HG03097 (cell line): Measurements from ENCODE around the gene PLA2G2C.

Source experiments
- ATAC-seq: cut with Tn5 transposase; IDR thresholded peaks from one replicate; pipeline ENCODE4 v1.9.1; 2021; ENCODE audit not compliant: unreplicated experiment, low FRiP score

PLA2G2C gene

GRCh38 chr1:20164694-20165202 is 21.6 kb downstream of the PLA2G2C start:
- ATAC-seq, result no peak

- ATAC-seq, result no peak
Observed at GRCh38 chr1:20160034-20160433, 26.3 kb downstream of the PLA2G2C start.

- ATAC-seq, result no peak
Observed at GRCh38 chr1:20158358-20159070, 27.8 kb downstream of the PLA2G2C start.

- ATAC-seq, result no peak
Observed at GRCh38 chr1:20154301-20154831, 32.0 kb downstream of the PLA2G2C start.

DNA sequence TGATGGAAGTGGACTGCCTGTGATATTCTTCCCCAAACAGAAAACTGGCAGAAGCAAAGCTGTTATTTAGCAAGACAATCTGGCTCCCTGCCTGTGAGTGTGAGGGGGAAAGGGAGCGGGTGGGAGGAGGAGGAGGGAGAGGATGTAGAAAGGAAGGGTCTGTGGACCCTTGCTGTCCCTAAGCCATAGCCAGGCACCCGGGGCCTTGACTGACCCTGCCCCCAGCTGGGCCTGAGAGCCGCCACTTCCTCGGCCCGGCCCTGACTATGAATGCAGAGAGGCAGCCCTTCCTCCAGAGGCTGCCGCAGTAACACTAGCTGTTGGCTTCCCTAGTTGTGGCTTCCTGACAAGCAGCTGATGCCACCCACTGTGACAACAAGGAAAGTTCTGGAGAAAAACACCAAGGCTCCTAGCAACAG is 33.3 kb downstream of the PLA2G2C start:
- ATAC-seq, result no peak

- ATAC-seq, result no peak
Observed at GRCh38 chr1:20152599-20152930, 33.8 kb downstream of the PLA2G2C start.

DNA sequence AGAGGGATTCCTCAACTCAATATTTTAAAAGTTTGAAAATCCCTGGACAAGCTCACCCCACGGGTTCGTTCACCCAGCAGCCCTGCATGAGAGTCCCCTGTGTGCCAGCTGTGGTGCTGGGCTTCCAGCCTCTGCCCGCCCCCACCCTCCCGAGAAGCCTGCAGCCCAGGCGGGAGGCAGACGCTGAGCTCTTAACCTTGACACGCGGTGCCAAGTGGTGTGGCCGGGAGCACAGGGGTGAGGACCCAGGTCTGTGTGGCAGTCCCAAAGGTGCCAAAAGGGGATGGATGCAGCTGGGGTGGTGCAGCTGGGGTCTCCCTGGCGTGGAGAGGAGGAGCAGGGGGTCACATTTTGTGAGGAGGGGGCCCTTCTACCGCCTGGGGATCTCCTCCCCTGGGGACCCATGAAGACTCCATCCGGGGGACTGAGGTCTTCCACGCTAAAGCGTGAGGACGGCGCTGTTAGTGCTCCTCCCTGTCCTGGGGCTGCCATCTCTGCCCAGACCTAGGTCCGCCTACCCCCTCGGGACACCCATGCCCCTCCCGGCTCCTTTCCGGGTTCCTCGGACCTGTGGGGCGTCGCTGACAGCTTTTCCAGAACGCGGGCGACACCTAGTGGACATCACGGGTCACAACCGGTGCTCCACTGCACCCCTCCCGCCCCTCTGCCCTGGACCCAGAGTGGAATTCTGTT is 34.3 kb downstream of the PLA2G2C start:
- peak; percentile 74 for ATAC-seq

DNA sequence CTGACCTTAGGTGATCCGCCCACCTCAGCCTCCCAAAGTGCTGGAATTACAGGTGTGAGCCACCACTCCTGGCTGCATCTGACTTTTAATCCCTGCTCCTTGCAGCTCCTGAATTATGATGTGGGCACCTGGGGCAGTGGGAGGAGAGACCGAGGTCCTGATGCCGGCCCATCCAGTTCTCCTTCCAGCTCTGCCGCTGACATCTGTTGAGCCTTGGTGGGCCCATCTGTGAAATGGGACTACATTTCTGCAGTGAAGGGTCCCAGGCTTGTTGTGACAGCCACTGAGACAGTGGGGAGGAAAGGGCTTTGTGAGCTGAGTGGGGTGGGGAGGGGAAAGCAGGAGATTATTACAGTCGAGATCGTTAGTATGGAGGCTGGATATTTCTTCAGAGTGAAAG is 35.3 kb downstream of the PLA2G2C start:
- ATAC-seq, result no peak

DNA sequence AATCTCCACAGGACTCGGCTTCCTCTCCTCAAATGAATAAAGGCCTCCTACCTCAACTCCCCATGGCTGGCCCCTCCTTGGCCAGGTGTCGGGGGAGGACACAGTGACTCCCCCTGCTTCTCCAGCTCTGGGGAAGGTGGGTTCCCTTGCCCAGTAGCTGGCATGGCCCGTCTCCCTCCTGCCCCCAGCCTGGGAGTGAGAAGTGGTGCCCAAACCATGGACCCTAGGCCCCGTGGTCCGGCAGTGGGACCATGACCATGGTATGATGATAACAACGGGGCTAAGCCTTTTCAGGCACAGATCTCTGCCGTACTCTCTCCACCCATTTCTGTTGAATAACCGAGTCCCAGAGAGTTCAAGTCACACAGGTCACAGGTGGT is 36.0 kb downstream of the PLA2G2C start:
- no peak for ATAC-seq

DNA sequence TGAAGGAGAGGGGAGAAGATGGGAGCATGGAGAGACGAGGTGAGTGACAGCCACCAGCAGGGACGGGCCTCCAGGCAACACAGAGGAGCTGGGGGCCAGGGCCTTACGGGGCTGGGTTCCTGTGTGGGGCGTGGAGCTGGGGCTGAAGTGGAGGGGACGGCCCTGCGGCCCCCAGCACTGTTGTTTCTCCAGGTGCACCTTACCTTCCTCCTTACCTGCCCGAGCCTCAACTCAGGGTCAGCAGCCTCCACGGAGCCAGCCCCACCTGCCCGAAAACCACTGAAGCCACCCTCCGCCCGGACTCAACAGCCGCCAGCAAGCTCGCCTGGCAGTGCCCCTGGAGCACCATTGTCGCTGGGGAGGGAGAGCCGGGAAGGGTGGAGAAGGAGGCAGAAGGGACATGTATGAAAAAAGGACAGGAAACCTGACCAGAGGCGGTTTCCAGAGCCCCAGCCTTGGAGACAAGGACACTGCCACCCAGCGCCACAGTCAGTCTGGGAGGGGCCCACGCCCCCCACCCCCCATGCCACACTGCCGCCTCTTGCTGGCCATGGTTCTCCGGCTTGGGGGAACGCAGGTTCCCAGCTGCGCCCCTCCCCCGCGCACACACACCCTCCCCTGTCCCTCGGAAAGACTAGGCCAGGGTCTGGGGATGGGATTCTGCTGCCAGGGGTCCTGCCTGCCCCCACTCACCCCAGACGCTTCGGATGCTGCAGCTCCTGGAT is 36.6 kb downstream of the PLA2G2C start:
- ATAC-seq, result no peak

GRCh38 chr1:20148571-20149500 is 37.5 kb downstream of the PLA2G2C start:
- no peak for ATAC-seq

- no peak for ATAC-seq
Observed at GRCh38 chr1:20147846-20148570, 38.3 kb downstream of the PLA2G2C start.

GRCh38 chr1:20143734-20144565 is 42.4 kb downstream of the PLA2G2C start:
- ATAC-seq, result no peak

- no peak for ATAC-seq
Observed at GRCh38 chr1:20143318-20143717, 43.0 kb downstream of the PLA2G2C start.

GRCh38 chr1:20142001-20142710 is 44.2 kb downstream of the PLA2G2C start:
- no peak for ATAC-seq

GRCh38 chr1:20141466-20141865 is 44.9 kb downstream of the PLA2G2C start:
- ATAC-seq, result no peak

DNA sequence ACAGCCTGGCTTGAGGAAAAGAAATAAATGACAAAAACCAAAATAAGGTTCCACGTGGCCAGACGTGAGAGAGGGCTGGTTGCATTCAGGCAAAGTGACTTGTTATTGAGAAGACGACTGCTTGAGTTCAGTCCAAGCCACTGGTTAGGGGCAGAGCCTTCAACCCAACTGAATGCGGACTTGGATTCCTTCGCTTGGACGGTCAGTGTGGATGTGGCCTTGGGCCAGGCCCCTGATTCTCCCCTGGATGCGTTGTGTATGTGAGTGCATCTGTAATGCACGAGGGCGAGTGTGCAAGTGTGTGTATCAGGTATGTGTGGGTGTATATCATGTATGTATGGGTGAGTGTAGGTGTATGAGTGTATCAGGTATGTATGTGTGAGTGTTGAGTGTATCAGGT is 45.3 kb downstream of the PLA2G2C start:
- ATAC-seq, result no peak
